Measurements from ENCODE around the gene MMP24. TPM values are rescaled to one million over a fixed set of nuclear protein-coding genes. Genes with fewer than 3 reads are reported as not detected.

Gene MMP24
- total RNA-seq, 1 experiment from 2014 or later = 0.91 TPM

GRCh38 chr20:35277127-35277526 is 50.6 kb downstream of the MMP24 start:
- H3K36me3 ChIP-seq (ENCODE audit: low read depth, low read length) = peaks cover 38% of the 10 kb centered on the region
- peaks cover 7% of the 10 kb centered on the region; the same call in 1 of the 2 replicates for H4K20me1 ChIP-seq (ENCODE audit: low read length)
- H3K9me2 ChIP-seq (replicated peaks; ENCODE audit: low read length) = no peaks in the 10 kb centered on the region
- BruUV-seq (replicated peaks) = no TSS peak
- peak overlapping the region; percentile 86 for H3K9ac ChIP-seq (ENCODE audit: low read length)
- intact Hi-C loops (cut with micrococcal nuclease) = no loop called here
- peak overlapping the region; percentile 96 for H3K4me2 ChIP-seq (ENCODE audit: low read length)
- H3F3A ChIP-seq (ENCODE audit: low read length, unreplicated experiment) = peaks cover 20% of the 10 kb centered on the region
- H3K4me1 ChIP-seq (ENCODE audit: insufficient read depth, low read length) = peaks cover 12% of the 10 kb centered on the region
- H2AFZ ChIP-seq (ENCODE audit: low read length) = 0 out of 2 replicates have a peak overlapping the region, but pooled peaks have one; percentile 17
- no peak for ATAC-seq
- ChIA-PET CTCF (interaction anchor here (0.7 kb wide), 1 partner anchor 14 kb away, joined by 5 read pairs; no protein-coding TSS in a partner anchor), POLR2A (ENCODE audit: unreplicated experiment) (interaction anchor here (1.4 kb wide), 1 partner anchor 132 kb away, joined by 3 read pairs; no protein-coding TSS in a partner anchor)
- H3K4me3 ChIP-seq (ENCODE audit: low read length) = peak overlapping the region; percentile 84
- no peaks in the 10 kb centered on the region for H3K27me3 ChIP-seq (ENCODE audit: low read length)
- no peaks in the 10 kb centered on the region for H3K9me3 ChIP-seq (ENCODE audit: low read length)
- DNase-seq = no peak
- peak overlapping the region; percentile 68 for H3K27ac ChIP-seq (ENCODE audit: low read length)
- TF ChIP-seq CTCF (conservative IDR thresholded peaks at IDR 0.05; ENCODE audit: low read depth, low read length) (no peak), EZH2 (IDR thresholded peaks at IDR 0.05; ENCODE audit: low read length, unreplicated experiment) (no peak), EZH2phosphoT487 (IDR thresholded peaks at IDR 0.05; ENCODE audit: borderline replicate concordance, low read length) (no peak)
- peaks cover 29% of the 10 kb centered on the region for H3K79me2 ChIP-seq (ENCODE audit: low read length)

GRCh38 chr20:35277531-35278395 is 51.3 kb downstream of the MMP24 start, which contains the start of gene MMP24OS:
Gene MMP24OS (minus strand): TSS chr20:35278122. CDS start chr20:35277929, 193 bp downstream.
- Histone ChIP-seq H3K9me2 (replicated peaks; ENCODE audit: low read length) (no peaks in the 10 kb centered on the region), H3K36me3 (ENCODE audit: low read depth, low read length) (peaks cover 41% of the 10 kb centered on the region), H3K27ac (ENCODE audit: low read length) (peak within 1 kb of the TSS; percentile 68), H3K4me2 (ENCODE audit: low read length) (peak within 1 kb of the TSS; percentile 96), H3K9ac (ENCODE audit: low read length) (peak within 1 kb of the TSS; percentile 86), H3K9me3 (ENCODE audit: low read length) (no peaks in the 10 kb centered on the region), H3K4me3 (ENCODE audit: low read length) (peak within 1 kb of the TSS; percentile 84), H3K79me2 (ENCODE audit: low read length) (peaks cover 35% of the 10 kb centered on the region), H3K27me3 (ENCODE audit: low read length) (no peaks in the 10 kb centered on the region), H2AFZ (ENCODE audit: low read length) (peak within 1 kb of the TSS; percentile 48; the same call in 1 of the 2 replicates), H4K20me1 (ENCODE audit: low read length) (peaks cover 7% of the 10 kb centered on the region; the same call in 1 of the 2 replicates), H3F3A (ENCODE audit: low read length, unreplicated experiment) (peaks cover 20% of the 10 kb centered on the region), H3K4me1 (ENCODE audit: insufficient read depth, low read length) (peaks cover 12% of the 10 kb centered on the region)
- BruUV-seq (replicated peaks) = no TSS peak
- ATAC-seq (peak; percentile 90), DNase-seq (peak; percentile 91)
- POLR2A ChIA-PET (ENCODE audit: unreplicated experiment) = interaction anchor here (0.6 to 1.4 kb wide), 4 partner anchors 28 to 404 kb away, joined by 3 to 6 read pairs (median 3); no protein-coding TSS in a partner anchor
- CTCF ChIA-PET = interaction anchor here (0.6 to 0.7 kb wide), 3 partner anchors 14 to 552 kb away, joined by 3 to 5 read pairs (median 4); no protein-coding TSS in a partner anchor
- intact Hi-C loops (cut with micrococcal nuclease) = no loop called here
- TF ChIP-seq EZH2phosphoT487 (IDR thresholded peaks at IDR 0.05; ENCODE audit: borderline replicate concordance, low read length) (no peak), EZH2 (IDR thresholded peaks at IDR 0.05; ENCODE audit: low read length, unreplicated experiment) (no peak), CTCF (conservative IDR thresholded peaks at IDR 0.05; ENCODE audit: low read depth, low read length) (peak; percentile 18; the same call in 1 of the 2 replicates)

Measured in PC-3 (cell line).